Measurements from ENCODE around the gene LYST.
"Not testable (repeated sequence)": the region's sequence is repeated elsewhere in the genome, so short reads cannot be mapped to it uniquely, and the experiment has no call there.

Gene LYST

DNA sequence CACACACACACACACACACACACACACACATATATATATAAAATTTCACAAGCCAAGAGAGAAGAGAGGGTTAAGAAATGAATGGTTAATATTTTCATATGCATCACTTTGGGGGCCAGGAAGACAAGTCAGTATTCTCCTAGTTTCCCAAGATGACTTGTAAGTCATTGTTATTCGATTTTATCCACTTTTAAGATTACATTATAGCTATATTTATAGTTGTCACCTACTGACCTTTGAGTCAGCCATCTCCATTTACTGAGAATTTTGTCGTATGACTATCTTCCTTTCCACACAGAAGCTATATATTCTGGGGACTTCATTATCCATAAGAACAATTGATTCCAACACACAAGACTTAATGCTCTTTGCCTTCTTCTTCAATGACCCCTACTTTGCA, 8.9 kb downstream of the LYST start:
- no peak for DNase-seq (ENCODE audit: low read depth)

DNA sequence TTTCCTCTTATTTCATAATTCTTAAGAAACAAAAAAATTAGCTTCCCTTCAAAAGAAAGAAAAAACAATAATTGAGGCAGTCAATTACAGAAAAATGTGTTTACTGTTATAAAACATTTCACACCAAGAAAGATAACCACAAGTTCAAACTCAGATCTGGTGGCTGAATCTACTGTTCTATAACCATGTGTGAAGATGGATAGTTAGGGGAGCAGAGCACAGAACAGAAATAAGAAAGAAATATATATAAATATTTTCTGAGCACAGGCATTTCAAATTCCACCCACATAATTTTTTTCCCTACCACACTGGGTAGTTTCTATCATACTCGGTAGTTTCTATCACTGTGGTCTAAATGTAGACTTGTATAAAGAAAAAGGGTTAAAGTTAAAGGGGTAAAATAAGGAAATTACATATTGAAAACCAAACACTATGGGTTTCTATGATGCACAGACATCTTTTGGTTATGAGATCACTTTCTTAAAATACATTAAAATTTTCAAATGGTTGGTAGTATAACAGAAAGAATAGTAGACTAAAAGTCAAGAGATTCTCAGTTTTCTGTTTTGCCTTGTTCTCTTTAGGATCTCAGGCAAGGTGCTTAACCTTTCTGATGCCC, 10.8 kb downstream of the LYST start:
- DNase-seq (ENCODE audit: low read depth) = no peak

DNA sequence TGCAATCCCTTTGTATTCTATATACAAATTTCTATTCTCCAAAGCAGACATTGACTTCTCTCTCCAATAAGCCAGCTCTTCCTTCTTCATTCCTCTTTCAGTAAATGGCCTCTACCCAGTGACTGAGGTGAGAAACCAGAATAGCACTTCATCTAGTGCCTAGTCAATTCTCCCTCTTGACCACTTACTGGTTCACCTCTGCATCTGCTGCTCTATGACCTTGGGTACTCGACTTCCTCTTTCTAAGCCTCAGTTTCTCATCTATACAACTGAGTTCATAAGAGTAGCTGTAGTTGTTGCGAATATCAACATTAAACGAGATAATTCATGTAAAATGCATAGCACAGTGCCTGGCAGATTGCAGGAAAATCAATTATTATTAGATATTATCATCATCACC, 12.4 kb downstream of the LYST start:
- no peak for DNase-seq (ENCODE audit: low read depth)

DNA sequence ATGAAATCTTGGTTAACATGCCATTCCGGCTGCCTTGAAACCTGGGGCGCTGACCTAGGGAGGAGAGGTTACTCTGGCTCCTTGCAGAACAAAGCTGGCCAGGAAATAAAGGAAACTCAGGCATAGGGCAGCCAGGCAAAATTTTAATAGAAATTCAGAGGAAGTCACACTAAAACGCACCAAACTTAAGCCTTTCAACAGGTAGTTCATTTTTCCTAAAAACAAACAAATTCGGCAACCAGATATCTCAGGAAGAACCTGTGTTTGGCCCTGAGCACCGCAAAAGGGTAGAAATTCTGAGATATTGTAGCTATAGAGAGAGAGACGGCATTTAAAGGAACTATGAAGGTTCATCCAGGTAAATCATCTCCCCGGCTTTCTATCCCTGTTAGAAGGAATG, 13.1 kb downstream of the LYST start:
- DNase-seq (ENCODE audit: low read depth) = no peak

DNA sequence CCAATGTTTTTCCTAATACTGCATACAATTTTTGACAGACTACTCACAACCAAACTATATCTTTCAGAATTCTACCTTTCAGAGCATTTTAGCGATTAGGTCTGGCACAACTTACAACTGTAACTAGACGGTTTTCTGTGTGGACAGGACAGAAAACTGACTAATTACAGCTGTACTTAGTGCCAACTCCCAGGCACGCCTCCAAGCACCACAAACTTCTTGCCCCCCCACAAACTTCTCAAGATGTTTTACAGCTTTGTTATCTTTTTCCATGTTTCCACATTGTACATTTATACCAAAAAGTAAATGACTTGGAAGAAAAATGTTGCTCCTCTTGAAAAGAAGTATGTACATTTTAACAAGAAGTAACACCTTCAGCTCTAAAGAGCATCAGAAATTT, 13.8 kb downstream of the LYST start:
- no peak for DNase-seq (ENCODE audit: low read depth)

DNA sequence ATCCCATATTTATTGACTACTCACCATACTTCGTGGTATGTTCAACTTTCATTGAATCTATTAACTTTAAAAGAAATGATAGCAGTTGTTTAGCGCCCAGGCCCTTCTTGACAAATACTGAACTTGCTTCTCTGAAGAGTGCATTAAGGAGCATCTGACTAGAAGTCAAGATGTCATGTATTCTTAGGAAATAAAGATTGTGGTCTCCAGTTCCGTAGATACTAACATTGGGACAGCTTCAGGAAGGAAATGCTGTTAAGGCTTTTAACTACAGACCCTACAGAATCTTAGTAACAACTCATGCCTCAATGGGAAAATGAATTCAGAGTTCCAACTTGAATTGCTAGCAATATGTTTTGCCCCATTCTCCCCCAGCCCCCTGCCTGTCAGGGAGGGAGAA, 14.8 kb downstream of the LYST start:
- no peak for DNase-seq (ENCODE audit: low read depth)

GRCh38 chr1:235848251-235848650, 18.5 kb downstream of the LYST start:
- DNase-seq (ENCODE audit: low read depth) = not testable (repeated sequence)

- DNase-seq (ENCODE audit: low read depth) = not testable (repeated sequence)
These were observed 21.0 kb downstream of the LYST start for GRCh38 chr1:235845656-235846107.

GRCh38 chr1:235844776-235845175, 21.9 kb downstream of the LYST start:
- DNase-seq (ENCODE audit: low read depth) = no peak

- no peak for DNase-seq (ENCODE audit: low read depth)
These were observed 23.2 kb downstream of the LYST start for GRCh38 chr1:235843461-235843961.

DNA sequence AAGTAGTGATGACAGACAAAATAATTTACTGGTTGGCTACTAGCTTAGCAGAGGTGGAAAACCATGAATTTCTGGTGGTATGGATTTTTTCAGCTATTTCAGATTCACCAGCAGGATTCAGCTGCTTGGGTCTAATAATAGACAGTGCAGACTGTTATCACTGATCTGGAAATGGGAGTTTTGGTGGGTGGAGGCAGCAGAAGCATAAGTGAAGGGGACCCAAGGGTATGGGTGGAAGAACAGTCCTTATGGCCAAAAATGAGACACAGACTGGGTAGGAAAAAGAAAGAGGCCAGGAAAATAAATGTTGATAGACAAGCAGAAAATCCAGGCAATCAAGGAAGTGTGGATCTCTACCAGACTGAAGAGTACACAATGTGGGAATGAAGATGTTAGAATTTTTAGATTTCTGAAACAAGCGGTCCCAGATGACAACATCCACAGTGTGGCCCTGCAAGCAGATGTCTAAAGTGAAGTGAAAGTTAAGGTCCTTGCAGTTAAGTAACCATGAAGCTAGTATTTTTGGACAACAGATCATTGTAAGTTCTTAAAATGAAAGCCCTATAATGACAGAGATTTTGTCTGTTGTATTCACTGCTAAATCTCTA, 24.7 kb downstream of the LYST start:
- no peak for DNase-seq (ENCODE audit: low read depth)

DNA sequence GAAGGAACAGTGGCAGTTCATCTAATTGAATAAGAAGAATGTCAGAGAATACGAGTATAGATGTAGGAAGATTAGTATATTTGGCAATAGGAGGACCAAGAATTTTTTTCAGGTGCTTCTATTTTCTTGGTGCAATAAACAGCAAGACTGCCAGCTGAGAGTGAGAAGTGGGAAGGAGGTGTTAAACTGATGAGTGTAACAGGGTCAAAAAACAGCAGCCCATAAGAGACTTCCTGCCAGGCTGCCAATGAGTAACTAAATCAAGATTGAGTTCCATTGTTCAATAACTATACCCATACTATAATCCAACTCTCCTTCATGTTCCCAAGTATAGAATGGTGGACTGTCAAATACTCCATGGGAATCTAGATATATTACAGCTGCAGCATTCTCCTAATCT, 28.7 kb downstream of the LYST start:
- DNase-seq (ENCODE audit: low read depth) = no peak

DNA sequence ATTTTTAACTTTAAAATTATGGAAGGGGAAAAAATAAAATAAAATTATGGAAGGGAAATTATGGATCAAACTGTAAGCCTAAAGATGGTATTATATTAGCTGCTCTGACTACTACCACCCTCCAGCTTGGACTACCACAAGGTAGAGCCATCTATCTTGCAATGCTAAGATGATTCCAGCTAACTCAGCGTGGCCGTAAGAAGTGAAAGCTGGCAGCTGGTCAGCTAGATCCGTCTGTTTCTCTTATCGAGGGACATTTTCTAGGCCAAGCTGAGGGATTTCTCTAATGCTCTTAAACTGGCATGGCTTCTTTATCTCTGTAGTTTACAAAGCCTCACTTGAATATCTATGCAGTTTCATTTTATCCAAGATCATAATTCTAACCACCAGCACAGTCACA, 31.5 kb downstream of the LYST start:
- no peak for DNase-seq (ENCODE audit: low read depth)

- no peak for DNase-seq (ENCODE audit: low read depth)
These were observed 32.1 kb downstream of the LYST start for GRCh38 chr1:235834620-235835019.

- no peak for DNase-seq (ENCODE audit: low read depth)
These were observed 34.7 kb downstream of the LYST start for GRCh38 chr1:235832011-235832410.

DNA sequence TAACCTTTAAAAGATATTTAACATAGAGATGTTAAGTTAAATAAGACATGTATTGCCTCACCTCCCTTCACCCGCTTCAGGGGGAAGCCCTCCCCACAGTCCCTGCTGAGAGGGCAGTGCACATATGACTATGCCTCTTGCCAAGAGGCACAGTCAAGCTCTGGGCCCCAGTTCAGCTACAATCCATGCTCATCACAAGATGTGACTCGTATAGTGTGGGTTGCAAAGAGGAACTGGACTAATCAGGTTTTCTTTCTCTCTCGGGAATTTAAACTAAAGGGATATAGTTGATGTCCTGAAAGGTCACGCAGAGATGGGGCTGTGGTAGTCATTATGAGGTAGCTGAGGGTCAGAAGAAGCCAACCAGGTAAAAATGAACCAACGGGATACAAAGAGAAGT, 35.6 kb downstream of the LYST start:
- peak; percentile 34 for DNase-seq (ENCODE audit: low read depth)

- no peak for DNase-seq (ENCODE audit: low read depth)
These were observed 40.4 kb downstream of the LYST start for GRCh38 chr1:235826102-235826854.

GRCh38 chr1:235825229-235825628, 41.5 kb downstream of the LYST start:
- no peak for DNase-seq (ENCODE audit: low read depth)

- no peak for DNase-seq (ENCODE audit: low read depth)
These were observed 43.0 kb downstream of the LYST start for GRCh38 chr1:235823684-235824083.

- DNase-seq (ENCODE audit: low read depth) = no peak
These were observed 44.0 kb downstream of the LYST start for GRCh38 chr1:235822685-235823084.

DNA sequence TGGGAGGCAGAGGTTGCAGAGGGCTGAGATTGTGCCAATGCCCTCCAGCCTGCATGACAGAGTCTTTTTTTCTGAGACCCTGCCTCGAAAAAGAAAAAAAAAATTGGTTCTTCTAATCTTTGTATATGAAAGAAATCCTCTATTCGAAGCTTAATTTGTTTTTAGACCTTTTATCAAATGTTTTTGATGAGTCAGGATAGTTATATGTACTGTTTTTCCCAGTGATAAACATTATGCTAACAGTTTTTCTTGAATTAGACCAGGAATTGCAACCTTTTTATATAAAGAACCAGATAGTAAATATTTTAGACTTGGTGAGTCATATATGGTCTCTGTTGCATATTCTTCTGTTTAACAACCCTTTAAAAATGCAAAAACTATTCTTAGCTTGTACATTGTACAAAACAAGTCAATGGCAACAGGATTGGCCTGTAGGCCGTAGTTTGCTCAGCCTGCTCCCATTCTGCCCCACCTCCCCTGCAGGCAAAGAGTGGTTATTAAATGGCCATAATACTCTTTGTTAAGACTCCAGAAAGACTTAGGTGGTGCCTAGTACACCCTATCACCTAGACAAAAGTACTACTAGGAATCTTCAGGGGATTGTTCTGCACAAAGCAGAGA, 45.2 kb downstream of the LYST start:
- peak; percentile 55 for DNase-seq (ENCODE audit: low read depth)

- no peak for DNase-seq (ENCODE audit: low read depth)
These were observed 46.6 kb downstream of the LYST start for GRCh38 chr1:235820061-235820460.

- DNase-seq (ENCODE audit: low read depth) = no peak
These were observed 48.0 kb downstream of the LYST start for GRCh38 chr1:235818632-235819136.

All from GM04504 (cell line).